ENCODE results near the gene THY1.
"Not testable (repeated sequence)": the region's sequence is repeated elsewhere in the genome, so short reads cannot be mapped to it uniquely, and the experiment has no call there.

The THY1 gene

GRCh38 chr11:119416606-119417580 is 6.1 kb downstream of the THY1 start:
- DNase-seq = no peak

- DNase-seq = no peak
Observed at GRCh38 chr11:119415966-119416365, 7.0 kb downstream of the THY1 start.

GRCh38 chr11:119415517-119415916 is 7.5 kb downstream of the THY1 start:
- no peak for DNase-seq

GRCh38 chr11:119414734-119415133 is 8.2 kb downstream of the THY1 start:
- DNase-seq = no peak

GRCh38 chr11:119414321-119414720 is 8.7 kb downstream of the THY1 start:
- no peak for DNase-seq

GRCh38 chr11:119412072-119412471 is 10.9 kb downstream of the THY1 start:
- no peak for DNase-seq

- no peak for DNase-seq
Observed at GRCh38 chr11:119410501-119410900, 12.5 kb downstream of the THY1 start.

- no peak for DNase-seq
Observed at GRCh38 chr11:119409731-119410130, 13.2 kb downstream of the THY1 start.

- DNase-seq = no peak
Observed at GRCh38 chr11:119406005-119406404, 17.0 kb downstream of the THY1 start.

- DNase-seq = not testable (repeated sequence)
Observed at GRCh38 chr11:119405448-119405847, 17.5 kb downstream of the THY1 start.

- no peak for DNase-seq
Observed at GRCh38 chr11:119404872-119405271, 18.1 kb downstream of the THY1 start.

- DNase-seq = no peak
Observed at GRCh38 chr11:119403021-119403420, 20.0 kb downstream of the THY1 start.

- no peak for DNase-seq
Observed at GRCh38 chr11:119402470-119402869, 20.5 kb downstream of the THY1 start.

- DNase-seq = no peak
Observed at GRCh38 chr11:119400860-119401259, 22.1 kb downstream of the THY1 start.

GRCh38 chr11:119397740-119398139 is 25.2 kb downstream of the THY1 start:
- no peak for DNase-seq

GRCh38 chr11:119396835-119397234 is 26.1 kb downstream of the THY1 start:
- no peak for DNase-seq

- no peak for DNase-seq
Observed at GRCh38 chr11:119391275-119391674, 31.7 kb downstream of the THY1 start.

GRCh38 chr11:119389611-119390254 is 33.2 kb downstream of the THY1 start:
- DNase-seq = no peak

- DNase-seq = no peak
Observed at GRCh38 chr11:119388103-119388502, 34.9 kb downstream of the THY1 start.

GRCh38 chr11:119384332-119384731 is 38.6 kb downstream of the THY1 start:
- DNase-seq = no peak

GRCh38 chr11:119382513-119382912 is 40.5 kb downstream of the THY1 start:
- not testable (repeated sequence) for DNase-seq

- no peak for DNase-seq
Observed at GRCh38 chr11:119382101-119382500, 40.9 kb downstream of the THY1 start.

- DNase-seq = peak; percentile 96
Observed at GRCh38 chr11:119381181-119381988, 41.6 kb downstream of the THY1 start, which contains the start of gene USP2. Gene USP2 (minus strand): TSS chr11:119381690. CDS start chr11:119373480, 8,210 bp downstream.

All from CD4-positive, alpha-beta T cell treated with Interleukin-15 for 1 hour (primary cell).